OCI-LY3 (cell line): Measurements from ENCODE around the gene GTF2IRD1.
A peak's percentile ranks its signal among the peaks of the same experiment; 100 is the strongest.

ENCODE experiments used
- H2AFZ ChIP-seq: fragments of 200-600, 300-600 bp; shearing (Covaris generic); 2 replicates; pipeline ENCODE4 v1.6.0; 2014; ENCODE audit warnings: antibody characterized with exemption, low read depth, low read length
- H3K27ac ChIP-seq: fragments of 200-600, 300-600 bp; sonication (generic); 2 replicates; pipeline ENCODE4 v1.5.1; 2014; ENCODE audit warnings: mild to moderate bottlenecking, low read length, moderate library complexity, mixed read lengths
- H3K27me3 ChIP-seq: fragments of 200-600, 300-600 bp; sonication (generic); 2 replicates; pipeline ENCODE4 v1.6.1; 2014; ENCODE audit warnings: low read depth, low read length, mixed read lengths
- H3K36me3 ChIP-seq: fragments of 200-600, 300-600 bp; sonication (generic); replicated peaks from 2 replicates; pipeline ENCODE3; 2014; ENCODE audit warnings: low read depth, low read length, mixed read lengths
- H3K4me1 ChIP-seq: fragments of 300-600, 200-600 bp; sonication (generic); 2 replicates; pipeline ENCODE4 v1.6.1; 2014; ENCODE audit warnings: low read length, mixed read lengths
- H3K4me2 ChIP-seq: fragments of 200-600, 300-600 bp; sonication (generic); 2 replicates; pipeline ENCODE4 v1.6.1; 2014; ENCODE audit warnings: low read length, mixed read lengths
- H3K4me3 ChIP-seq: fragments of 300-600, 200-600 bp; sonication (generic); 2 replicates; pipeline ENCODE4 v1.5.1; 2014; ENCODE audit warnings: antibody characterized with exemption, mild to moderate bottlenecking, low read length, moderate library complexity
- H3K79me2 ChIP-seq: fragments of 300-600, 200-600 bp; shearing (Covaris generic); 2 replicates; pipeline ENCODE4 v1.6.1; 2014; ENCODE audit warnings: mild to moderate bottlenecking, low read length, mixed read lengths
- H3K9ac ChIP-seq: fragments of 300-600, 200-600 bp; shearing (Covaris generic); 2 replicates; pipeline ENCODE4 v1.6.0; 2014; ENCODE audit warnings: mild to moderate bottlenecking, low read length, moderate library complexity
- H3K9me3 ChIP-seq: fragments of 200-600, 300-600 bp; shearing (Covaris generic); 2 replicates; pipeline ENCODE4 v1.6.1; 2014; ENCODE audit warnings: low read length, mixed read lengths; ENCODE audit not compliant: insufficient read depth
- H4K20me1 ChIP-seq: fragments of 200-600, 300-600 bp; sonication (generic); 2 replicates; pipeline ENCODE4 v1.6.1; 2016; ENCODE audit warnings: low read length, mixed read lengths; ENCODE audit not compliant: insufficient read depth
- CTCF ChIP-seq: fragments of 200-600, 300-600 bp; sonication (generic); IDR thresholded peaks from 2 replicates; pipeline ENCODE4 v1.5.1; 2014; ENCODE audit warnings: antibody characterized with exemption, low read length, low read depth
- EZH2phosphoT487 ChIP-seq: fragments of 200-600 bp; shearing (Covaris generic); IDR thresholded peaks from 2 replicates; pipeline ENCODE4 v1.6.1; 2018; ENCODE audit warnings: antibody characterized with exemption, mixed run types, low read depth

The GTF2IRD1 gene

GRCh38 chr7:74405191-74405898, 48.4 kb upstream of the GTF2IRD1 start:
- TF ChIP-seq EZH2phosphoT487 (no peak), CTCF (peak; percentile 45)
- Histone ChIP-seq H3K27ac (no peak overlapping the region), H3K9me3 (no peaks in the 10 kb centered on the region), H3K36me3 (peaks cover 10% of the 10 kb centered on the region), H4K20me1 (no peaks in the 10 kb centered on the region), H3K9ac (no peak overlapping the region), H3K4me1 (no peaks in the 10 kb centered on the region), H3K4me3 (no peak overlapping the region), H3K27me3 (no peaks in the 10 kb centered on the region), H3K4me2 (no peak overlapping the region), H2AFZ (no peak overlapping the region), H3K79me2 (no peaks in the 10 kb centered on the region)

- Histone ChIP-seq H3K79me2 (no peaks in the 10 kb centered on the region), H3K4me3 (no peak overlapping the region), H2AFZ (no peak overlapping the region), H4K20me1 (no peaks in the 10 kb centered on the region), H3K27ac (no peak overlapping the region), H3K4me1 (no peaks in the 10 kb centered on the region), H3K27me3 (no peaks in the 10 kb centered on the region), H3K4me2 (no peak overlapping the region), H3K9me3 (no peaks in the 10 kb centered on the region), H3K9ac (no peak overlapping the region), H3K36me3 (peaks cover 10% of the 10 kb centered on the region)
- TF ChIP-seq CTCF (no peak), EZH2phosphoT487 (no peak)
These were observed 47.7 kb upstream of the GTF2IRD1 start for GRCh38 chr7:74405899-74406512.

- H3K4me2 ChIP-seq, result no peak overlapping the region
- H3K9ac ChIP-seq, result no peak overlapping the region
- no peaks in the 10 kb centered on the region for H4K20me1 ChIP-seq
- no peak overlapping the region for H2AFZ ChIP-seq
- H3K79me2 ChIP-seq, result no peaks in the 10 kb centered on the region
- H3K4me1 ChIP-seq, result no peaks in the 10 kb centered on the region
- H3K4me3 ChIP-seq, result no peak overlapping the region
- no peak overlapping the region for H3K27ac ChIP-seq
- no peaks in the 10 kb centered on the region for H3K9me3 ChIP-seq
- H3K36me3 ChIP-seq, result peaks cover 10% of the 10 kb centered on the region
- TF ChIP-seq CTCF (no peak), EZH2phosphoT487 (no peak)
- H3K27me3 ChIP-seq, result no peaks in the 10 kb centered on the region
These were observed 45.7 kb upstream of the GTF2IRD1 start for GRCh38 chr7:74407958-74408357.

- H3K36me3 ChIP-seq, result peaks cover 10% of the 10 kb centered on the region
- H3K79me2 ChIP-seq, result no peaks in the 10 kb centered on the region
- no peak overlapping the region for H3K9ac ChIP-seq
- H3K27ac ChIP-seq, result no peak overlapping the region
- H2AFZ ChIP-seq, result no peak overlapping the region
- no peaks in the 10 kb centered on the region for H3K27me3 ChIP-seq
- H3K4me1 ChIP-seq, result no peaks in the 10 kb centered on the region
- no peak overlapping the region for H3K4me3 ChIP-seq
- TF ChIP-seq CTCF (no peak), EZH2phosphoT487 (no peak)
- no peaks in the 10 kb centered on the region for H4K20me1 ChIP-seq
- no peak overlapping the region for H3K4me2 ChIP-seq
- H3K9me3 ChIP-seq, result no peaks in the 10 kb centered on the region
These were observed 44.1 kb upstream of the GTF2IRD1 start for GRCh38 chr7:74409571-74409970.
